Measurements from ENCODE around the gene P3H2. TPM values are rescaled to one million over a fixed set of nuclear protein-coding genes. Genes with fewer than 3 reads are reported as not detected.

Gene P3H2
- total and polyA plus RNA-seq, 9 of the 15 experiments (the other 6 are each of a cell fraction or from before 2014, with no cell fraction given): 0.04 to 0.26 (median 0.22) TPM; not detected in 6

GRCh38 chr3:190058521-190059241, 62.0 kb downstream of the P3H2 start:
- CTCF ChIA-PET (ENCODE audit: low intra/inter-chr PET ratio): no interaction called here
- ATAC-seq (no peak), DNase-seq (ENCODE audit: extremely low read depth in 1 of 4, low spot score in 3 of 4) (no peak), FAIRE-seq (no peak)
- Histone ChIP-seq H3K9ac (ENCODE audit: insufficient read depth in 1 of 2, low read depth in 2 of 2, low read length in 2 of 2) (no peak overlapping the region), H3K9me3 (replicated peaks; ENCODE audit: control insufficient read depth, insufficient read depth, low read depth, low read length) (no peaks in the 10 kb centered on the region), H3K79me2 (ENCODE audit: control insufficient read depth, insufficient read depth, low read length) (no peaks in the 10 kb centered on the region), H3K36me3 (ENCODE audit: control insufficient read depth, insufficient read depth, low read length) (no peaks in the 10 kb centered on the region), H3K27me3 (ENCODE audit: control insufficient read depth in 2 of 2, insufficient read depth in 2 of 2, low read length in 2 of 2) (no peaks in the 10 kb centered on the region), H3K27ac (ENCODE audit: extremely low read depth, low read depth, low read length) (no peak overlapping the region), H3K4me1 (replicated peaks in 1 of 2; ENCODE audit: control insufficient read depth in 2 of 2, insufficient read depth in 2 of 2, low read length in 2 of 2) (no peaks in the 10 kb centered on the region), H4K20me1 (replicated peaks; ENCODE audit: control insufficient read depth, insufficient read depth, low read length) (no peaks in the 10 kb centered on the region), H3K4me3 (no peak overlapping the region), H2AFZ (ENCODE audit: low read depth, low read length) (no peak overlapping the region), H3K4me2 (ENCODE audit: insufficient read depth, low read length) (no peak overlapping the region), H3K9me1 (ENCODE audit: control insufficient read depth, insufficient read depth, low read length) (no peaks in the 10 kb centered on the region)
- intact Hi-C loops (cut with micrococcal nuclease) (no loop called here), in situ Hi-C loops (cut with MboI) (no loop called here)
- POLR2A ChIA-PET: interaction anchor here (0.5 kb wide), 1 partner anchor 594 kb away, joined by 3 read pairs; no protein-coding TSS in a partner anchor
- WGBS (ENCODE audit: insufficient coverage, low coverage, missing lambda C conversion rate): 2% methylated on average over 4 of the region's 4 CpGs
- BruUV-seq (replicated peaks): no TSS peak
- TF ChIP-seq, protein P1, sequence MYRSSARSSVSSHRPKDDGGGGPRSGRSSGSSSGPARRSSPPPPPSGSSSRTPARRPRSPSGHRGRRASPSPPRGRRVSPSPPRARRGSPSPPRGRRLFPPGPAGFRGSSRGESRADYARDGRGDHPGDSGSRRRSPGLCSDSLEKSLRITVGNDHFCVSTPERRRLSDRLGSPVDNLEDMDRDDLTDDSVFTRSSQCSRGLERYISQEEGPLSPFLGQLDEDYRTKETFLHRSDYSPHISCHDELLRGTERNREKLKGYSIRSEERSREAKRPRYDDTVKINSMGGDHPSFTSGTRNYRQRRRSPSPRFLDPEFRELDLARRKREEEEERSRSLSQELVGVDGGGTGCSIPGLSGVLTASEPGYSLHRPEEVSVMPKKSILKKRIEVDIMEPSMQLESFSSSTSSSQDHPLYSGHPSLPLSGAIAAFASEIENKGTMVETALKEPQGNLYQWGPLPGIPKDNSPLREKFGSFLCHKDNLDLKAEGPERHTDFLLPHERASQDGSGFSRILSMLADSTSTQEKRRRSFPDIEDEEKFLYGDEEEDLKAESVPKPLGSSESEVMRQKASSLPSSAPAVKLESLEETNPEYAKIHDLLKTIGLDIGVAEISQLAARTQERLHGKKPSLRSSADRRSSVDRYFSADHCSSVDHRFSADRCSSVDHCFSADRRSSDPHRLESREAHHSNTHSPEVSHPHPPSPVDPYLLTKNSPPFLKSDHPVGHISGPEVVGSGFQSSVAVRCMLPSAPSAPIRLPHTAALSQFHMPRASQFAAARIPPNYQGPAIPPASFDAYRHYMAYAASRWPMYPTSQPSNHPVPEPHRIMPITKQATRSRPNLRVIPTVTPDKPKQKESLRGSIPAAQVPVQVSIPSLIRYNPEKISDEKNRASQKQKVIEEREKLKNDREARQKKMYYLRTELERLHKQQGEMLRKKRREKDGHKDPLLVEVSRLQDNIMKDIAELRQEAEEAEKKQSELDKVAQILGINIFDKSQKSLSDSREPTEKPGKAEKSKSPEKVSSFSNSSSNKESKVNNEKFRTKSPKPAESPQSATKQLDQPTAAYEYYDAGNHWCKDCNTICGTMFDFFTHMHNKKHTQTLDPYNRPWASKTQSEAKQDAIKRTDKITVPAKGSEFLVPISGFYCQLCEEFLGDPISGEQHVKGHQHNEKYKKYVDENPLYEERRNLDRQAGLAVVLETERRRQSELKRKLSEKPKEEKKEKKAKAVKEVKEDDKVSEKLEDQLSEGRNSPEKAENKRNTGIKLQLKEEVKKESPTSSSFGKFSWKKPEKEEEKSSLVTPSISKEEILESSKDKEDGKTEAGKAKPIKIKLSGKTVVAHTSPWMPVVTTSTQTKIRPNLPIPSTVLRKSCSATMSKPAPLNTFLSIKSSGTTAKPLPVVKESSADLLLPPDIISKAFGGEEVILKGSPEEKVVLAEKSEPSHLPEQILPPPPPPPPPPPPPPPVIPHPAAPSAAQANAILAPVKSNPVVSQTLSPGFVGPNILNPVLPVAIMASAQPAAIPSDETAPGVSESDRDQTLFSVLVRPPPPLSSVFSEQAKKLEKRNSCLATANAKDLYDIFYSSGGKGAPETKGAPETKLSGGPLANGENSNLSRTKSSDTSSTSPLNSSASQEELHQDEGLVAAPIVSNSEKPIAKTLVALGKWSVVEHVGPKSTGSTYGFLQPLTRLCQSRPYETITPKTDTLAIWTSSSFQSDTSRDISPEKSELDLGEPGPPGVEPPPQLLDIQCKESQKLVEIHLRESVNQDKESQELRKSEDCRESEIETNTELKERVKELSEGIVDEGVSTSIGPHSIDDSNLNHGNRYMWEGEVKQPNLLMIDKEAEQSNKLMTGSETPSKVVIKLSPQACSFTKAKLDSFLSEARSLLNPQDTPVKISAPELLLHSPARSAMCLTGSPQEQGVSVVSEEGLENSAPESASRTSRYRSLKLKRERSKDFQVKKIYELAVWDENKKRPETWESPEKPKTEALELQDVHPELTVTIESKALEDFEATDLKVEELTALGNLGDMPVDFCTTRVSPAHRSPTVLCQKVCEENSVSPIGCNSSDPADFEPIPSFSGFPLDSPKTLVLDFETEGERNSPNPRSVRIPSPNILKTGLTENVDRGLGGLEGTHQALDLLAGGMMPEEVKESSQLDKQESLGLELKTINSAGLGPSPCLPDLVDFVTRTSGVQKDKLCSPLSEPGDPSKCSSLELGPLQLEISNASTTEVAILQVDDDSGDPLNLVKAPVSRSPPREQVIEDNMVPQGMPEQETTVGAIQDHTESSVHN (IDR thresholded peaks at IDR 0.05; ENCODE audit: borderline replicate concordance in 1 of 2, low read depth in 1 of 2): no peak
- TF ChIP-seq PML (IDR thresholded peaks at IDR 0.05; ENCODE audit: low read length) (no peak), ZNF41 (CRISPR knock-in tag; conservative IDR thresholded peaks at IDR 0.05) (no peak), SETDB1 (IDR thresholded peaks at IDR 0.05; ENCODE audit: low read length) (no peak), ZBTB8A (IDR thresholded peaks at IDR 0.05; ENCODE audit: partially characterized antibody) (no peak), NFATC3 (IDR thresholded peaks at IDR 0.05) (no peak), PYGO2 (tag; IDR thresholded peaks at IDR 0.05) (no peak), JUND (IDR thresholded peaks at IDR 0.05; ENCODE audit: borderline replicate concordance, low read depth, low read length) (no peak), JUND (tag; IDR thresholded peaks at IDR 0.05; ENCODE audit: borderline replicate concordance, low read depth, low read length) (no peak), GTF2E2 (tag; IDR thresholded peaks at IDR 0.05) (no peak), HCFC1 (IDR thresholded peaks at IDR 0.05; ENCODE audit: low read depth, low read length) (no peak)
- TF ChIP-seq, protein P2, sequence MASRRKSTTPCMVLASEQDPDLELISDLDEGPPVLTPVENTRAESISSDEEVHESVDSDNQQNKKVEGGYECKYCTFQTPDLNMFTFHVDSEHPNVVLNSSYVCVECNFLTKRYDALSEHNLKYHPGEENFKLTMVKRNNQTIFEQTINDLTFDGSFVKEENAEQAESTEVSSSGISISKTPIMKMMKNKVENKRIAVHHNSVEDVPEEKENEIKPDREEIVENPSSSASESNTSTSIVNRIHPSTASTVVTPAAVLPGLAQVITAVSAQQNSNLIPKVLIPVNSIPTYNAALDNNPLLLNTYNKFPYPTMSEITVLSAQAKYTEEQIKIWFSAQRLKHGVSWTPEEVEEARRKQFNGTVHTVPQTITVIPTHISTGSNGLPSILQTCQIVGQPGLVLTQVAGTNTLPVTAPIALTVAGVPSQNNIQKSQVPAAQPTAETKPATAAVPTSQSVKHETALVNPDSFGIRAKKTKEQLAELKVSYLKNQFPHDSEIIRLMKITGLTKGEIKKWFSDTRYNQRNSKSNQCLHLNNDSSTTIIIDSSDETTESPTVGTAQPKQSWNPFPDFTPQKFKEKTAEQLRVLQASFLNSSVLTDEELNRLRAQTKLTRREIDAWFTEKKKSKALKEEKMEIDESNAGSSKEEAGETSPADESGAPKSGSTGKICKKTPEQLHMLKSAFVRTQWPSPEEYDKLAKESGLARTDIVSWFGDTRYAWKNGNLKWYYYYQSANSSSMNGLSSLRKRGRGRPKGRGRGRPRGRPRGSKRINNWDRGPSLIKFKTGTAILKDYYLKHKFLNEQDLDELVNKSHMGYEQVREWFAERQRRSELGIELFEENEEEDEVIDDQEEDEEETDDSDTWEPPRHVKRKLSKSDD (conservative IDR thresholded peaks at IDR 0.05; ENCODE audit: low read length): no peak
